SU-DHL-6 (cell line): ENCODE measurements around the gene SH3PXD2A.

Experiments
- H2AFZ ChIP-seq: fragments of 200-600 bp; sonication (generic); 2 replicates; pipeline ENCODE4 v1.6.1; 2014; ENCODE audit warnings: low read depth, mild to moderate bottlenecking, moderate library complexity, mixed read lengths, antibody characterized with exemption, low read length; ENCODE audit not compliant: severe bottlenecking
- H3F3A ChIP-seq: fragments of 200-600 bp; shearing (Covaris generic); 2 replicates; pipeline ENCODE4 v1.6.0; 2016; ENCODE audit warnings: antibody characterized with exemption, mild to moderate bottlenecking; ENCODE audit not compliant: insufficient read depth
- H3K27ac ChIP-seq: fragments of 200-600 bp; sonication (generic); 2 replicates; pipeline ENCODE4 v1.5.1; 2016; ENCODE audit warnings: low read depth, mild to moderate bottlenecking, low read length, moderate library complexity, mixed read lengths
- H3K27me3 ChIP-seq: fragments of 200-600 bp; sonication (generic), shearing (Covaris generic); 2 replicates; pipeline ENCODE4 v1.6.0; 2014; ENCODE audit warnings: mild to moderate bottlenecking, low read length
- H3K36me3 ChIP-seq: fragments of 200-600 bp; sonication (generic); 2 replicates; pipeline ENCODE4 v1.6.1; 2014; ENCODE audit warnings: mild to moderate bottlenecking, low read length, mixed read lengths
- H3K4me2 ChIP-seq: fragments of 300-600, 200-600 bp; shearing (Covaris generic), sonication (generic); 2 replicates; pipeline ENCODE4 v1.6.0; 2014; ENCODE audit warnings: low read length, low read depth, mild to moderate bottlenecking; ENCODE audit not compliant: poor library complexity, severe bottlenecking
- H3K4me3 ChIP-seq: fragments of 200-600 bp; sonication (generic); 2 replicates; pipeline ENCODE4 v1.5.1; 2014; ENCODE audit warnings: antibody characterized with exemption, low read length, mild to moderate bottlenecking, mixed read lengths; ENCODE audit not compliant: insufficient read depth, poor library complexity, severe bottlenecking
- H3K79me2 ChIP-seq: fragments of 200-600 bp; sonication (generic); 2 replicates; pipeline ENCODE4 v1.6.1; 2014; ENCODE audit warnings: mild to moderate bottlenecking, low read length, moderate library complexity; ENCODE audit not compliant: insufficient read depth
- H3K9ac ChIP-seq: fragments of 200-600 bp; sonication (generic); 2 replicates; pipeline ENCODE4 v1.7.0; 2014; ENCODE audit warnings: mild to moderate bottlenecking, low read length
- H3K9me2 ChIP-seq: fragments of 200-600 bp; sonication (generic); replicated peaks from 2 replicates; pipeline ENCODE4 v1.6.1; 2014; ENCODE audit warnings: low read length; ENCODE audit not compliant: insufficient read depth
- H3K9me3 ChIP-seq: fragments of 200-600 bp; sonication (generic); 2 replicates; pipeline ENCODE4 v1.6.1; 2014; ENCODE audit warnings: low read length, mixed read lengths; ENCODE audit not compliant: insufficient read depth
- H4K20me1 ChIP-seq: fragments of 200-600 bp; sonication (generic); 2 replicates; pipeline ENCODE4 v1.6.1; 2014; ENCODE audit warnings: low read depth, mild to moderate bottlenecking, antibody characterized with exemption, low read length, moderate library complexity, mixed read lengths
- EZH2phosphoT487 ChIP-seq: fragments of 200-600 bp; sonication (generic), shearing (Covaris generic); conservative IDR thresholded peaks from 2 replicates; pipeline ENCODE4 v1.6.1; 2018; ENCODE audit warnings: mild to moderate bottlenecking, antibody characterized with exemption, low read length, moderate library complexity, mixed read lengths
- TF ChIP-seq, protein P1 (sequence below): fragments of 200-600 bp; sonication (generic); IDR thresholded peaks from one replicate; pipeline ENCODE4 v1.5.1; 2017; ENCODE audit warnings: antibody characterized with exemption, mild to moderate bottlenecking, low read length, moderate library complexity; ENCODE audit not compliant: insufficient read depth, poor library complexity, severe bottlenecking

Gene SH3PXD2A

GRCh38 chr10:103765981-103766380 lies 89.4 kb downstream of the SH3PXD2A start:
- TF ChIP-seq, protein P1, sequence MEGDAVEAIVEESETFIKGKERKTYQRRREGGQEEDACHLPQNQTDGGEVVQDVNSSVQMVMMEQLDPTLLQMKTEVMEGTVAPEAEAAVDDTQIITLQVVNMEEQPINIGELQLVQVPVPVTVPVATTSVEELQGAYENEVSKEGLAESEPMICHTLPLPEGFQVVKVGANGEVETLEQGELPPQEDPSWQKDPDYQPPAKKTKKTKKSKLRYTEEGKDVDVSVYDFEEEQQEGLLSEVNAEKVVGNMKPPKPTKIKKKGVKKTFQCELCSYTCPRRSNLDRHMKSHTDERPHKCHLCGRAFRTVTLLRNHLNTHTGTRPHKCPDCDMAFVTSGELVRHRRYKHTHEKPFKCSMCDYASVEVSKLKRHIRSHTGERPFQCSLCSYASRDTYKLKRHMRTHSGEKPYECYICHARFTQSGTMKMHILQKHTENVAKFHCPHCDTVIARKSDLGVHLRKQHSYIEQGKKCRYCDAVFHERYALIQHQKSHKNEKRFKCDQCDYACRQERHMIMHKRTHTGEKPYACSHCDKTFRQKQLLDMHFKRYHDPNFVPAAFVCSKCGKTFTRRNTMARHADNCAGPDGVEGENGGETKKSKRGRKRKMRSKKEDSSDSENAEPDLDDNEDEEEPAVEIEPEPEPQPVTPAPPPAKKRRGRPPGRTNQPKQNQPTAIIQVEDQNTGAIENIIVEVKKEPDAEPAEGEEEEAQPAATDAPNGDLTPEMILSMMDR: no peak
- TF ChIP-seq EZH2phosphoT487: no peak
- no peaks in the 10 kb centered on the region for H3K9me3 ChIP-seq
- no peak overlapping the region for H3K9ac ChIP-seq
- no peak overlapping the region for H3K4me2 ChIP-seq
- H3F3A ChIP-seq: no peaks in the 10 kb centered on the region
- no peaks in the 10 kb centered on the region for H3K9me2 ChIP-seq
- H3K36me3 ChIP-seq: no peaks in the 10 kb centered on the region
- H4K20me1 ChIP-seq: no peaks in the 10 kb centered on the region
- H2AFZ ChIP-seq: no peak overlapping the region
- no peaks in the 10 kb centered on the region for H3K79me2 ChIP-seq
- no peak overlapping the region for H3K4me3 ChIP-seq
- no peak overlapping the region for H3K27ac ChIP-seq
- no peaks in the 10 kb centered on the region for H3K27me3 ChIP-seq

- no peaks in the 10 kb centered on the region for H3F3A ChIP-seq
- H2AFZ ChIP-seq: no peak overlapping the region
- H3K27ac ChIP-seq: no peak overlapping the region
Observed at GRCh38 chr10:103765168-103765567, 90.2 kb downstream of the SH3PXD2A start.

DNA sequence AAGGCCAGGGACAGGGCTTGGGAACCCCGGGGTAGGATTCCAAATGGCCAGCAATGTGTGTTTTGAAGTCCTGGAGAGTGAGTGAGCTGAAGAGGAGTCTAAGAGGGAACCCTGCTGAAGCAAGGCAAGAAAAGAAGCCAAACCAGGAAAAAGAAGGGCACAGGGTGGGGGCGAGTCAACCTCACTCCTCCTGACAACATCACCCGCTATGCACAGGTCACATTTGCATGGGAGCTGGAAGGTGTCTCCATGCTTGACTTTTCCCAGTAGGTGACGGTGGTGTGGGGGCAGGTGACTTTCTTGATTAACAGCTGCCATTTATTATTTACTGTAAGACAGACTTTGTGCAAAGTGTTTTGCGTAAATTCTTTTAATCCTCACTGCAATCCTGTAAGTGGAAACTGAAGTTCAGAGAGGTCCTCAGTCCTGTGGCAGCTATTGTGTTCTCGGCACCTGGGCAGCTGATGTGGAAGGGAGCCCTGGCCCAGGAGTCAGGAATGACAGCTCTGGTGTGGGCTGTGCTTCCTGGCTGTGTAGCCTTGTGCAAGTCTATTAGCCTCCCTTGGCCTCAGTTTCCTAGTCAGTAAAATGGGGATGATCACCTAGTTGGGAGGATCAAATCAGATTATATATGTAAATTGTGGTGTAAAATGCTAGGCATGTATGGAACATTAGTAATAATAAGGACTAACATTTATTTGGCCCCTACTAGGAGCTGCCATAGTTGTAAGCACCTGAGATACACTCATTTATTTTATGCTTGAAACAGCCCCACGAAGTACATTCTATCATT lies 90.9 kb downstream of the SH3PXD2A start:
- no peaks in the 10 kb centered on the region for H3K79me2 ChIP-seq

More at GRCh38 chr10:103765168-103765567, 90.2 kb downstream of the SH3PXD2A start:
- Histone ChIP-seq H3K27me3 (no peaks in the 10 kb centered on the region), H3K36me3 (no peaks in the 10 kb centered on the region), H3K9me3 (no peaks in the 10 kb centered on the region), H3K9me2 (no peaks in the 10 kb centered on the region), H3K4me2 (no peak overlapping the region), H3K79me2 (no peaks in the 10 kb centered on the region), H3K4me3 (no peak overlapping the region), H4K20me1 (no peaks in the 10 kb centered on the region), H3K9ac (no peak overlapping the region)
- TF ChIP-seq, protein P1: no peak
- no peak for TF ChIP-seq EZH2phosphoT487

More for the DNA sequence above, 90.9 kb downstream of the SH3PXD2A start:
- TF ChIP-seq, protein P1: no peak
- TF ChIP-seq EZH2phosphoT487: no peak
- H3K9me3 ChIP-seq: no peaks in the 10 kb centered on the region
- no peaks in the 10 kb centered on the region for H3K9me2 ChIP-seq
- H2AFZ ChIP-seq: no peak overlapping the region
- no peak overlapping the region for H3K9ac ChIP-seq
- H3F3A ChIP-seq: no peaks in the 10 kb centered on the region
- H3K36me3 ChIP-seq: no peaks in the 10 kb centered on the region
- no peak overlapping the region for H3K4me2 ChIP-seq
- H3K27ac ChIP-seq: no peak overlapping the region
- no peak overlapping the region for H3K4me3 ChIP-seq
- no peaks in the 10 kb centered on the region for H4K20me1 ChIP-seq
- no peaks in the 10 kb centered on the region for H3K27me3 ChIP-seq
